ENCODE measurements around the gene DAGLA. TPM values are rescaled to one million over a fixed set of nuclear protein-coding genes. Genes with fewer than 3 reads are reported as not detected.

The DAGLA gene
- total and polyA plus RNA-seq, 8 donors, result under 0.01 to 27.2 (median 1.0) TPM

- TF ChIP-seq POLR2AphosphoS5 (IDR thresholded peaks at IDR 0.05) (no peak), POLR2A (IDR thresholded peaks at IDR 0.05) (no peak), EP300 (IDR thresholded peaks at IDR 0.05) (no peak), CTCF (IDR thresholded peaks at IDR 0.05) (no peak)
- H3K27ac ChIP-seq, result no peak overlapping the region
- 83 to 90% (median 87%) methylated on average over 10 to 11 of the region's 11 CpGs for WGBS, 5 donors
- H3K4me1 ChIP-seq, result peaks cover 0 to 6% (median 3%) of the 10 kb centered on the region in 4 donors
- DNase-seq, result no peak
- peaks cover 0 to 20% (median 0%) of the 10 kb centered on the region in 3 donors for H3K27me3 ChIP-seq
- no peak overlapping the region for H3K4me3 ChIP-seq
- H3K9me3 ChIP-seq, result no peaks in the 10 kb centered on the region
- H3K36me3 ChIP-seq, result no peaks in the 10 kb centered on the region
- intact Hi-C loops (cut with DNase I; ENCODE audit: low total_unique reads), result loop anchor here (5.0 kb wide), 1 partner anchor 159 kb away; no protein-coding TSS in a partner anchor
Measured at GRCh38 chr11:61636676-61637075, 43.5 kb upstream of the DAGLA start.

- TF ChIP-seq EP300 (IDR thresholded peaks at IDR 0.05) (no peak), CTCF (IDR thresholded peaks at IDR 0.05) (no peak), POLR2A (IDR thresholded peaks at IDR 0.05) (no peak), POLR2AphosphoS5 (IDR thresholded peaks at IDR 0.05) (no peak)
- H3K27ac ChIP-seq, result no peak overlapping the region
- no peaks in the 10 kb centered on the region for H3K9me3 ChIP-seq
- intact Hi-C loops (cut with DNase I; ENCODE audit: low total_unique reads), result loop anchor here (5.0 kb wide), 1 partner anchor 160 kb away; no protein-coding TSS in a partner anchor
- peaks cover 0 to 20% (median 0%) of the 10 kb centered on the region in 3 donors for H3K27me3 ChIP-seq
- no peaks in the 10 kb centered on the region for H3K36me3 ChIP-seq
- DNase-seq, result no peak
- WGBS, 5 donors, result 42 to 67% (median 65%) methylated on average over 8 to 9 of the region's 9 CpGs
- H3K4me3 ChIP-seq, result no peak overlapping the region
- peaks cover 0 to 6% (median 3%) of the 10 kb centered on the region in 4 donors for H3K4me1 ChIP-seq
Measured at GRCh38 chr11:61637277-61637676, 42.9 kb upstream of the DAGLA start.

DNA sequence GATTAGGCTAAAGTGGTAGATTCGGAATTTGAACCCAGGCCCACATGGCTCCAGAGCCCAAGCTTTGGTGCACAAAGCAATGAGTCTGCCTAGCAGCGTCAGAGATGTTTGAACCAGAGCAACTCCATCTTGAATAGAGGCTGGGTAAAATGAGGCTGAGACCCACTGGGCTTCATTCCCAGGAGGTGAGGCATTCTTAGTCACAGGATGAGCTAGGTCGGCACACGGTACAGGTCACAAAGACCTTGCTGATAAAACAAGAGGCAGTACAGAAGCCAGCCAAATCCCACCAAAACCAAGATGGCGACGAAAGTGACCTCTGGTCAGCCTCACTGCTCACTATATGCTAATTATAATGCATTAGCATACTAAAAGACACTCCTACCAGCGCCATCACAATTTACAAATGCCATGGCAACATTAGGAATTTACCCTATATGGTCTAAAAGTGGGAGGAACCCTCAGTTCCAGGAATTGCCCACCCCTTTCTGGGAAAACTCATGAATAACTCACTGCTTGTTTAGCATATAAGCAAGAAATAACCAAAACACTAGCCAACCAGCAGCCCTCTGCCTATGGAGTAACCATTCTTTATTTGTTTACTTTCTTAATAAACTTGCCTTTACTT is 40.3 kb upstream of the DAGLA start:
- Histone ChIP-seq H3K9me3 (no peaks in the 10 kb centered on the region), H3K36me3 (no peaks in the 10 kb centered on the region), H3K27me3 (peaks cover 0 to 14% (median 0%) of the 10 kb centered on the region in 3 donors), H3K27ac (no peak overlapping the region), H3K4me3 (no peak overlapping the region), H3K4me1 (peaks cover 0 to 6% (median 3%) of the 10 kb centered on the region in 4 donors)
- intact Hi-C loops (cut with DNase I; ENCODE audit: low total_unique reads), result loop anchor here (5.0 kb wide), 1 partner anchor 163 kb away; no protein-coding TSS in a partner anchor
- DNase-seq, result no peak
- no peak for TF ChIP-seq POLR2AphosphoS5 (IDR thresholded peaks at IDR 0.05)
- no peak for TF ChIP-seq POLR2A (IDR thresholded peaks at IDR 0.05)
- TF ChIP-seq CTCF (IDR thresholded peaks at IDR 0.05), result no peak
- TF ChIP-seq EP300 (IDR thresholded peaks at IDR 0.05), result no peak
- WGBS, 5 donors, result 72 to 85% (median 80%) methylated on average over 7 of the region's 7 CpGs

DNA sequence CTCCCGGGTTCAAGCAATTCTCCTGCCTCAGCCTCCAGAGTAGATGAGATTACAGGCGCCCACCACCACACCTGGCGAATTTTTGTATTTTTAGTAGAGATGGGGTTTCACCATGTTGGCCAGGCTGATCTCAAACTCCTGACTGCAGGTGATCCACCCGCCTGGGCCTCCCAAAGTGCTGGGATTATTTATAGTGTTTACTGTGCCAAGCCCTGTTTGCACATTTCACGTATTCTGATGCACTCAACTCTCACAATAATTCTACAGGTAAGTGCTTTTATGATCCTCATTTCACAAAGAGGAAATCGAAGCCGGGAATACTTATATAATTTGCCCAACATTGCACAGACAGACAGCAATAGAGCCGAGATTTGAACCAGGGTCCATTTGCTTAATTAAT is 38.0 kb upstream of the DAGLA start:
- WGBS, 5 donors, result 71 to 89% (median 86%) methylated on average over 8 of the region's 8 CpGs
- no peak for TF ChIP-seq EP300 (IDR thresholded peaks at IDR 0.05)
- no peaks in the 10 kb centered on the region for H3K9me3 ChIP-seq
- peaks cover 0 to 6% (median 3%) of the 10 kb centered on the region in 4 donors for H3K4me1 ChIP-seq
- H3K27me3 ChIP-seq, result peaks cover 0 to 8% (median 0%) of the 10 kb centered on the region in 3 donors
- intact Hi-C loops (cut with DNase I; ENCODE audit: low total_unique reads), result no loop called here
- H3K27ac ChIP-seq, result no peak overlapping the region
- no peak for DNase-seq
- no peak overlapping the region for H3K4me3 ChIP-seq
- H3K36me3 ChIP-seq, result no peaks in the 10 kb centered on the region
